HFFc6 (cell line): Measurements from ENCODE around the gene ARID3A. TPM values are rescaled to one million over a fixed set of nuclear protein-coding genes. Genes with fewer than 3 reads are reported as not detected.

Experiments
- DNase-seq: peaks from one replicate; pipeline ENCODE4 v3.0.0-alpha.2; 2018
- H3K27ac Mint-ChIP-seq: 2 replicates; pipeline ENCODE4 v1.8.0; 2020; ENCODE audit warnings: mild to moderate bottlenecking, mixed read lengths
- H3K27me3 Mint-ChIP-seq: 2 replicates; pipeline ENCODE4 v1.8.0; 2021; ENCODE audit warnings: mild to moderate bottlenecking, moderate library complexity, mixed read lengths; ENCODE audit not compliant: insufficient read depth
- H3K36me3 Mint-ChIP-seq: 2 replicates; pipeline ENCODE4 v1.8.0; 2021; ENCODE audit warnings: low read depth, mixed read lengths
- H3K4me1 Mint-ChIP-seq: 2 replicates; pipeline ENCODE4 v1.8.0; 2020; ENCODE audit warnings: low read depth, mixed read lengths
- H3K4me3 Mint-ChIP-seq: 2 replicates; pipeline ENCODE4 v1.8.0; 2020; ENCODE audit warnings: mild to moderate bottlenecking, moderate library complexity, mixed read lengths
- H3K9me3 Mint-ChIP-seq: 2 replicates; pipeline ENCODE4 v1.8.0; 2020; ENCODE audit warnings: mild to moderate bottlenecking, mixed read lengths
- CTCF ChIP-seq: fragments of 200-600 bp; sonication (generic); IDR thresholded peaks from 2 replicates; pipeline ENCODE4 v1.5.0; 2021; ENCODE audit warnings: antibody characterized with exemption, mild to moderate bottlenecking
- total RNA-seq, 6 experiments: library from RNA; stranded (reverse); fragmentation: NEBNext Ultra II Directional; extraction: Animal tissue kit (Norgen Biotek cat#: 25700); gene quantifications; 2 replicates in 1 of 6; 3 replicates in 5 of 6; pipeline ENCODE4 v1.2.3, GENCODE V29; 2021

The ARID3A gene
- total RNA-seq, 6 experiments from 2014 or later = 35.1 to 44.2 (median 38.4) TPM

- TF ChIP-seq CTCF = no peak
- Mint-ChIP-seq H3K27ac (peak overlapping the region; percentile 83), H3K4me1 (peaks cover 15% of the 10 kb centered on the region), H3K27me3 (peaks cover 8% of the 10 kb centered on the region; the same call in 1 of the 2 replicates), H3K4me3 (peak overlapping the region; percentile 69), H3K36me3 (peaks cover 5% of the 10 kb centered on the region), H3K9me3 (no peaks in the 10 kb centered on the region)
- DNase-seq = no peak
Observed at GRCh38 chr19:952680-953444, 27.0 kb downstream of the ARID3A start.

- TF ChIP-seq CTCF = no peak
- Mint-ChIP-seq H3K4me1 (peaks cover 17% of the 10 kb centered on the region), H3K27me3 (peaks cover 8% of the 10 kb centered on the region; the same call in 1 of the 2 replicates), H3K9me3 (no peaks in the 10 kb centered on the region), H3K36me3 (peaks cover 6% of the 10 kb centered on the region), H3K4me3 (peak overlapping the region; percentile 69; the same call in 1 of the 2 replicates), H3K27ac (peak overlapping the region; percentile 36)
- DNase-seq = no peak
Observed at GRCh38 chr19:953445-954271, 27.8 kb downstream of the ARID3A start.

- no peak for DNase-seq
- Mint-ChIP-seq H3K4me1 (peaks cover 23% of the 10 kb centered on the region), H3K27me3 (peaks cover 8% of the 10 kb centered on the region; the same call in 1 of the 2 replicates), H3K36me3 (peaks cover 9% of the 10 kb centered on the region), H3K9me3 (no peaks in the 10 kb centered on the region), H3K27ac (no peak overlapping the region; the same call in 1 of the 2 replicates), H3K4me3 (no peak overlapping the region)
- TF ChIP-seq CTCF = no peak
Observed at GRCh38 chr19:954272-954671, 28.4 kb downstream of the ARID3A start.

GRCh38 chr19:954672-955494 is 29.0 kb downstream of the ARID3A start:
- H3K36me3 Mint-ChIP-seq = peaks cover 9% of the 10 kb centered on the region
- H3K9me3 Mint-ChIP-seq = no peaks in the 10 kb centered on the region
- no peak overlapping the region for H3K27ac Mint-ChIP-seq
- H3K27me3 Mint-ChIP-seq = peaks cover 3% of the 10 kb centered on the region; the same call in 1 of the 2 replicates
- H3K4me1 Mint-ChIP-seq = peaks cover 23% of the 10 kb centered on the region
- no peak for DNase-seq
- TF ChIP-seq CTCF = no peak
- no peak overlapping the region for H3K4me3 Mint-ChIP-seq
